HG02759 (cell line): ENCODE data around the gene TMEM258.

Source experiments
- ATAC-seq: cut with Tn5 transposase; IDR thresholded peaks from one replicate; pipeline ENCODE4 v1.9.1; 2021; ENCODE audit warnings: mild to moderate bottlenecking, moderate library complexity; ENCODE audit not compliant: unreplicated experiment

TMEM258 gene

GRCh38 chr11:61826930-61827570 is 34.7 kb upstream of the TMEM258 start:
- ATAC-seq = peak; percentile 1

GRCh38 chr11:61820174-61820573 is 27.8 kb upstream of the TMEM258 start:
- ATAC-seq = no peak

GRCh38 chr11:61817471-61818202 is 25.2 kb upstream of the TMEM258 start:
- no peak for ATAC-seq

GRCh38 chr11:61816736-61817455 is 24.5 kb upstream of the TMEM258 start, which contains the start of gene FADS1:
Gene FADS1 (minus strand): TSS chr11:61817003. CDS start chr11:61816929, 74 bp downstream.
- peak; percentile 63 for ATAC-seq

- peak; percentile 29 for ATAC-seq
These were observed 23.7 kb upstream of the TMEM258 start for GRCh38 chr11:61815790-61816735.

- peak; percentile 59 for ATAC-seq
These were observed 22.8 kb upstream of the TMEM258 start for GRCh38 chr11:61814958-61815789.

GRCh38 chr11:61814247-61814957 is 22.0 kb upstream of the TMEM258 start:
- ATAC-seq = no peak

GRCh38 chr11:61812736-61813411 is 20.5 kb upstream of the TMEM258 start:
- ATAC-seq = no peak

GRCh38 chr11:61811831-61812230 is 19.4 kb upstream of the TMEM258 start:
- ATAC-seq = no peak

- no peak for ATAC-seq
These were observed 18.3 kb upstream of the TMEM258 start for GRCh38 chr11:61810671-61811175.

- ATAC-seq = no peak
These were observed 14.4 kb upstream of the TMEM258 start for GRCh38 chr11:61806785-61807184.

GRCh38 chr11:61805146-61805545 is 12.7 kb upstream of the TMEM258 start:
- no peak for ATAC-seq

- ATAC-seq = no peak
These were observed 11.7 kb upstream of the TMEM258 start for GRCh38 chr11:61803889-61804647.

GRCh38 chr11:61802605-61803004 is 10.2 kb upstream of the TMEM258 start:
- ATAC-seq = no peak

- no peak for ATAC-seq
These were observed 8.2 kb upstream of the TMEM258 start for GRCh38 chr11:61800331-61801281.

GRCh38 chr11:61799665-61800284 is 7.4 kb upstream of the TMEM258 start:
- ATAC-seq = no peak
